Measurements from ENCODE around the gene MAP1B. TPM values are rescaled to one million over a fixed set of nuclear protein-coding genes. Genes with fewer than 3 reads are reported as not detected.

Gene MAP1B
- total and polyA plus RNA-seq, 9 of the 15 experiments (the other 6 are each of a cell fraction or from before 2014, with no cell fraction given) = 5.2 to 66.1 (median 17.3) TPM

DNA sequence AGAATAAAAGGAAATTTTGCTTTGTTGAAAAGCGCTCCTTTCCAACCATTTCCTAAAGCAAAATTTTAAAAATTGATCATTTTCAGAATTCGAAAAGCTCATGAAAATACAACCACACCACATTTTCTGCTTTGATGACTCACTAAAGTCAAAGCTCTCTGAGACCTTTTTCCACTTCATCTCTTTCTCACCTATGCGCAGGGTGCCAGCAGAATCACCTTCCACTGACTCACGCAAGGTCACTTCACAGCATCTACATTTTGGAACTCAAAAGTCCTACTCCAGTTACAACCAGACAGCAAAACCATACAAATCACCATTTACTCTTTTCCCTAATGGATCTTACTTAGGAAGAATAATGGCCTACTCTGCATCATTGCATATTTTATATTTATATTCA lies 106.2 kb downstream of the MAP1B start:
- DNase-seq (ENCODE audit: extremely low read depth in 1 of 4, low spot score in 3 of 4) (no peak), ATAC-seq (no peak), FAIRE-seq (no peak)
- TF ChIP-seq U2AF2 (optimal IDR thresholded peaks at IDR 0.05; ENCODE audit: low read depth, low read length) (no peak), RHOXF2B (CRISPR knock-in tag; conservative IDR thresholded peaks at IDR 0.05) (no peak), JUNB (CRISPR knock-in tag; conservative IDR thresholded peaks at IDR 0.05) (no peak), SMAD2 (IDR thresholded peaks at IDR 0.05; ENCODE audit: low read depth, low read length) (no peak), ZC3H4 (CRISPR knock-in tag; IDR thresholded peaks at IDR 0.05; ENCODE audit: borderline replicate concordance) (no peak), CREM (IDR thresholded peaks at IDR 0.05; ENCODE audit: low read depth) (no peak), SAFB2 (IDR thresholded peaks at IDR 0.05; ENCODE audit: borderline replicate concordance, low read depth, low read length, severe bottlenecking) (no peak), ARNT (IDR thresholded peaks at IDR 0.05) (no peak), NCOA2 (IDR thresholded peaks at IDR 0.05; ENCODE audit: partially characterized antibody in 2 of 2) (no peak), ZNF280A (IDR thresholded peaks at IDR 0.05; ENCODE audit: low read depth, partially characterized antibody) (no peak)
- TF ChIP-seq, protein P1, sequence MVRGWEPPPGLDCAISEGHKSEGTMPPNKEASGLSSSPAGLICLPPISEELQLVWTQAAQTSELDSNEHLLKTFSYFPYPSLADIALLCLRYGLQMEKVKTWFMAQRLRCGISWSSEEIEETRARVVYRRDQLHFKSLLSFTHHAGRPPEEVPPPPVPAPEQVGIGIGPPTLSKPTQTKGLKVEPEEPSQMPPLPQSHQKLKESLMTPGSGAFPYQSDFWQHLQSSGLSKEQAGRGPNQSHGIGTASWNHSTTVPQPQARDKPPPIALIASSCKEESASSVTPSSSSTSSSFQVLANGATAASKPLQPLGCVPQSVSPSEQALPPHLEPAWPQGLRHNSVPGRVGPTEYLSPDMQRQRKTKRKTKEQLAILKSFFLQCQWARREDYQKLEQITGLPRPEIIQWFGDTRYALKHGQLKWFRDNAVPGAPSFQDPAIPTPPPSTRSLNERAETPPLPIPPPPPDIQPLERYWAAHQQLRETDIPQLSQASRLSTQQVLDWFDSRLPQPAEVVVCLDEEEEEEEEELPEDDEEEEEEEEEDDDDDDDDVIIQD (CRISPR knock-in tag; IDR thresholded peaks at IDR 0.05) = no peak
- TF ChIP-seq, protein P2, sequence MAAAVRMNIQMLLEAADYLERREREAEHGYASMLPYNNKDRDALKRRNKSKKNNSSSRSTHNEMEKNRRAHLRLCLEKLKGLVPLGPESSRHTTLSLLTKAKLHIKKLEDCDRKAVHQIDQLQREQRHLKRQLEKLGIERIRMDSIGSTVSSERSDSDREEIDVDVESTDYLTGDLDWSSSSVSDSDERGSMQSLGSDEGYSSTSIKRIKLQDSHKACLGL (CRISPR knock-in tag; IDR thresholded peaks at IDR 0.05; ENCODE audit: borderline replicate concordance, poor library complexity, severe bottlenecking) = no peak
- Histone ChIP-seq H3K4me2 (ENCODE audit: insufficient read depth, low read length) (no peak overlapping the region), H3K9me3 (replicated peaks; ENCODE audit: control insufficient read depth, insufficient read depth, low read depth, low read length) (no peaks in the 10 kb centered on the region), H3K27ac (ENCODE audit: extremely low read depth, low read depth, low read length) (no peak overlapping the region), H3K27me3 (ENCODE audit: control insufficient read depth in 2 of 2, insufficient read depth in 2 of 2, low read length in 2 of 2) (no peaks in the 10 kb centered on the region), H3K9me1 (ENCODE audit: control insufficient read depth, insufficient read depth, low read length) (no peaks in the 10 kb centered on the region), H3K4me3 (no peak overlapping the region), H3K9ac (ENCODE audit: insufficient read depth in 1 of 2, low read depth in 2 of 2, low read length in 2 of 2) (no peak overlapping the region), H2AFZ (ENCODE audit: low read depth, low read length) (no peak overlapping the region), H3K36me3 (ENCODE audit: control insufficient read depth, insufficient read depth, low read length) (peaks cover 24% of the 10 kb centered on the region; the same call in 2 of the 3 replicates), H4K20me1 (replicated peaks; ENCODE audit: control insufficient read depth, insufficient read depth, low read length) (no peaks in the 10 kb centered on the region), H3K79me2 (ENCODE audit: control insufficient read depth, insufficient read depth, low read length) (no peaks in the 10 kb centered on the region), H3K4me1 (replicated peaks in 1 of 2; ENCODE audit: control insufficient read depth in 2 of 2, insufficient read depth in 2 of 2, low read length in 2 of 2) (no peaks in the 10 kb centered on the region; a peak in 1 of 5 replicates)
- WGBS (ENCODE audit: insufficient coverage, low coverage, missing lambda C conversion rate) = 88% methylated on average over 4 of the region's 4 CpGs
- POLR2A ChIA-PET = interaction anchor here (0.6 to 1.7 kb wide), 7 partner anchors 9 to 107 kb away, joined by 3 to 7 read pairs (median 4); partner anchors contain the start of genes MRPS27 and PTCD2
- intact Hi-C loops (cut with micrococcal nuclease) = no loop called here
- no TSS peak for BruUV-seq (replicated peaks)
- CTCF ChIA-PET (ENCODE audit: low intra/inter-chr PET ratio) = no interaction called here
- in situ Hi-C loops (cut with MboI) = no loop called here

All from K562 (cell line).